DND-41 (cell line): Measurements from ENCODE around the gene ARHGAP8.
A peak's percentile ranks its signal among the peaks of the same experiment; 100 is the strongest.

Experiments used
- ATAC-seq: fragments of 200-7000 bp; cut with Tn5 transposase; 3 replicates; pipeline ENCODE4 v1.9.1; 2021; ENCODE audit warnings: low read depth; ENCODE audit not compliant: insufficient read depth
- DNase-seq: peaks from one replicate; pipeline ENCODE4 v3.0.0-alpha.2; 2020
- H2AFZ ChIP-seq: 2 replicates; pipeline ENCODE4 v1.6.0; 2012; ENCODE audit warnings: low read depth, low read length
- H3K27ac ChIP-seq: 2 replicates; pipeline ENCODE4 v1.5.1; 2012; ENCODE audit warnings: low read length, inconsistent platforms
- H3K27me3 ChIP-seq: fragments of 200-600 bp; sonication (generic); 2 replicates; pipeline ENCODE4 v1.6.0; 2012; ENCODE audit warnings: low read length, mild to moderate bottlenecking, inconsistent platforms; ENCODE audit not compliant: insufficient read depth, poor library complexity
- H3K36me3 ChIP-seq: 2 replicates; pipeline ENCODE4 v1.5.1; 2012; ENCODE audit warnings: low read length, inconsistent platforms; ENCODE audit not compliant: insufficient read depth
- H3K4me1 ChIP-seq: 2 replicates; pipeline ENCODE4 v1.5.1; 2012; ENCODE audit warnings: mild to moderate bottlenecking, low read length; ENCODE audit not compliant: insufficient read depth
- H3K4me2 ChIP-seq: 2 replicates; pipeline ENCODE4 v1.6.0; 2012; ENCODE audit warnings: mild to moderate bottlenecking, moderate library complexity, low read length, inconsistent platforms; ENCODE audit not compliant: insufficient read depth
- H3K4me3 ChIP-seq, 2 experiments: fragments of 200-600 bp in 1 of 2; shearing (Covaris generic) in 1 of 2; 2 replicates each; pipeline ENCODE4 v1.5.1; 2012 to 2016; ENCODE audit warnings: inconsistent platforms in 2 of 2, low read length in 2 of 2, mild to moderate bottlenecking in 2 of 2, low read depth in 1 of 2, moderate library complexity in 1 of 2
- H3K79me2 ChIP-seq: 2 replicates; pipeline ENCODE4 v1.6.0; 2012; ENCODE audit warnings: low read length, inconsistent platforms; ENCODE audit not compliant: insufficient read depth
- H3K9ac ChIP-seq: 2 replicates; pipeline ENCODE4 v1.6.0; 2012; ENCODE audit warnings: low read depth, mild to moderate bottlenecking, inconsistent platforms, low read length, moderate library complexity
- H3K9me3 ChIP-seq: 2 replicates; pipeline ENCODE4 v1.5.1; 2012; ENCODE audit warnings: low read length, moderate library complexity, mild to moderate bottlenecking, inconsistent platforms; ENCODE audit not compliant: insufficient read depth, severe bottlenecking
- H4K20me1 ChIP-seq: 2 replicates; pipeline ENCODE4 v1.6.0; 2012; ENCODE audit warnings: low read length; ENCODE audit not compliant: insufficient read depth
- CTCF ChIP-seq: IDR thresholded peaks from 2 replicates; pipeline ENCODE4 v1.5.1; 2012; ENCODE audit warnings: borderline replicate concordance, low read length, moderate library complexity, mild to moderate bottlenecking; ENCODE audit not compliant: poor library complexity, severe bottlenecking; ENCODE audit errors: extremely low read depth
- EZH2 ChIP-seq: IDR thresholded peaks from 3 replicates; pipeline ENCODE4 v1.6.1; 2012; ENCODE audit warnings: borderline replicate concordance, low read depth, mild to moderate bottlenecking, moderate library complexity, low read length, inconsistent platforms; ENCODE audit not compliant: severe bottlenecking

ARHGAP8 gene

DNA sequence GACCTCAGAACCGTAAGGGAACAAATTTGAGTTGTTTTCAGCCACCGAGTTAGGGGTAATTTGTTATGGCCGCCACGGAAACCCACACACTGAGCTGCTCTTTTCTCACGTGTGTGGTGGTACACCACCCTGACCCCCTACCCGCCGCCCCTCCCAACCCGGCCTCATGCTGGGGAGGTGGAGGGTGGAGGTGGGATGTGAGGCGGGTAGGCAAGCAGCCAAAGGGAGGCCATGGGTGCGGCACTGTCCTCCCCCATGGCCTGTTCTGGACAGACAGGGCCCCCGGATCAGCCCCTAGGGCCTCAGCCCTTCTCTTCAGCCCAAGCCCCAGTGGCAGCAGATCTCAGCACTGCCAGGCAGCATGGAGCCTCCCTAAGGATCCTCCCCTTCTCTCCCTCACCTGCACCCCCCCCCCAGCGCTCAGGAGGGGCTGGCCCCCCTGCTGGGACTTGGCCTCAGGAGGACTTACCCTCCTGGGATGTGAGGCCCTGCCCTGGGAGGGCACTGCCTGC lies 42.4 kb upstream of the ARHGAP8 start:
- Histone ChIP-seq H3K4me2 (no peak overlapping the region), H3K79me2 (no peaks in the 10 kb centered on the region), H3K9me3 (no peaks in the 10 kb centered on the region), H3K27ac (no peak overlapping the region), H4K20me1 (peaks cover 31% of the 10 kb centered on the region), H3K9ac (no peak overlapping the region), H3K4me3 (no peak overlapping the region), H3K27me3 (no peaks in the 10 kb centered on the region), H3K36me3 (no peaks in the 10 kb centered on the region), H3K4me1 (no peaks in the 10 kb centered on the region), H2AFZ (no peak overlapping the region)
- no peak for TF ChIP-seq CTCF
- no peak for TF ChIP-seq EZH2
- DNase-seq (no peak), ATAC-seq (no peak)

GRCh38 chr22:44710474-44711240 lies 41.7 kb upstream of the ARHGAP8 start:
- Histone ChIP-seq H3K4me3 (no peak overlapping the region), H3K27ac (no peak overlapping the region)
- DNase-seq, result peak; percentile 49

GRCh38 chr22:44711241-44711560 lies 41.2 kb upstream of the ARHGAP8 start:
- Histone ChIP-seq H2AFZ (no peak overlapping the region), H3K4me1 (no peaks in the 10 kb centered on the region), H3K27ac (no peak overlapping the region), H3K9me3 (no peaks in the 10 kb centered on the region), H3K9ac (no peak overlapping the region), H3K4me2 (no peak overlapping the region), H4K20me1 (peaks cover 28% of the 10 kb centered on the region), H3K79me2 (no peaks in the 10 kb centered on the region), H3K36me3 (no peaks in the 10 kb centered on the region), H3K4me3 (no peak overlapping the region), H3K27me3 (no peaks in the 10 kb centered on the region)
- DNase-seq, result no peak
- TF ChIP-seq EZH2 (no peak), CTCF (no peak)
- ATAC-seq, result peak; percentile 25; the same call in 1 of the 3 replicates

More at GRCh38 chr22:44710474-44711240, 41.7 kb upstream of the ARHGAP8 start:
- Histone ChIP-seq H3K4me2 (no peak overlapping the region), H3K4me1 (no peaks in the 10 kb centered on the region), H2AFZ (no peak overlapping the region), H3K9me3 (no peaks in the 10 kb centered on the region), H3K27me3 (no peaks in the 10 kb centered on the region), H3K9ac (no peak overlapping the region), H4K20me1 (peaks cover 28% of the 10 kb centered on the region), H3K79me2 (no peaks in the 10 kb centered on the region), H3K36me3 (no peaks in the 10 kb centered on the region)
- ATAC-seq, result peak; percentile 60
- no peak for TF ChIP-seq CTCF
- no peak for TF ChIP-seq EZH2
